ENCODE data around the gene DBNDD2. TPM values are rescaled to one million over a fixed set of nuclear protein-coding genes. Genes with fewer than 3 reads are reported as not detected.
A peak's percentile ranks its signal among the peaks of the same experiment; 100 is the strongest.

The DBNDD2 gene
- total RNA-seq: 100 to 1,000 TPM; 139 to 159 TPM

GRCh38 chr20:45407783-45408645, at the start of gene DBNDD2:
DBNDD2 (plus strand) TSS chr20:45408289; CDS start chr20:45408468, 179 bp downstream.
- H3K4me3 ChIP-seq: peak within 1 kb of the TSS; percentile 76 to 77
- H3K36me3 ChIP-seq: peaks cover 44% of the 10 kb centered on the region
- peak within 1 kb of the TSS; percentile 97 to 99 for H3K27ac ChIP-seq
- H3K9me3 ChIP-seq: no peaks in the 10 kb centered on the region
- H3K27me3 ChIP-seq: no peaks in the 10 kb centered on the region
- TF ChIP-seq CTCF (IDR thresholded peaks at IDR 0.05): no peak
- no peak for DNase-seq (ENCODE audit: low spot score)
- peaks cover 0 to 49% of the 10 kb centered on the region in 2 donors for H3K4me1 ChIP-seq

- H3K27me3 ChIP-seq: no peaks in the 10 kb centered on the region
- peaks cover 0 to 56% of the 10 kb centered on the region in 2 donors for H3K4me1 ChIP-seq
- no peaks in the 10 kb centered on the region for H3K9me3 ChIP-seq
- DNase-seq (ENCODE audit: low spot score): peak; percentile 85
- TF ChIP-seq CTCF (IDR thresholded peaks at IDR 0.05): no peak
- H3K36me3 ChIP-seq: no peaks in the 10 kb centered on the region
- H3K4me3 ChIP-seq: no peak overlapping the region
- H3K27ac ChIP-seq: peak overlapping the region; percentile 94
These were observed 49.1 kb upstream of the DBNDD2 start for GRCh38 chr20:45359069-45359405.

- H3K4me1 ChIP-seq: peaks cover 0 to 53% of the 10 kb centered on the region in 2 donors
- no peaks in the 10 kb centered on the region for H3K36me3 ChIP-seq
These were observed 48.5 kb upstream of the DBNDD2 start for GRCh38 chr20:45359406-45360148.

GRCh38 chr20:45361793-45362192, 46.3 kb upstream of the DBNDD2 start:
- H3K4me3 ChIP-seq: no peak overlapping the region
- peak overlapping the region; percentile 94 for H3K27ac ChIP-seq
- peaks cover 0 to 56% of the 10 kb centered on the region in 2 donors for H3K4me1 ChIP-seq
- no peaks in the 10 kb centered on the region for H3K9me3 ChIP-seq
- H3K27me3 ChIP-seq: no peaks in the 10 kb centered on the region
- peaks cover 14% of the 10 kb centered on the region for H3K36me3 ChIP-seq
- no peak for DNase-seq (ENCODE audit: low spot score)
- no peak for TF ChIP-seq CTCF (IDR thresholded peaks at IDR 0.05)

More at GRCh38 chr20:45359406-45360148, 48.5 kb upstream of the DBNDD2 start:
- Histone ChIP-seq H3K9me3 (no peaks in the 10 kb centered on the region), H3K4me3 (no peak overlapping the region), H3K27me3 (no peaks in the 10 kb centered on the region), H3K27ac (peak overlapping the region; percentile 94)
- DNase-seq (ENCODE audit: low spot score): no peak
- TF ChIP-seq CTCF (IDR thresholded peaks at IDR 0.05): no peak

GRCh38 chr20:45362804-45363610, 45.1 kb upstream of the DBNDD2 start, which contains the start of gene SYS1:
SYS1 (plus strand) TSS chr20:45363156; CDS start chr20:45363532, 376 bp downstream.
- DNase-seq (ENCODE audit: low spot score): peak; percentile 97
- Histone ChIP-seq H3K27ac (peak within 1 kb of the TSS; percentile 94), H3K27me3 (no peaks in the 10 kb centered on the region), H3K4me3 (peak within 1 kb of the TSS; percentile 67), H3K36me3 (peaks cover 25% of the 10 kb centered on the region), H3K4me1 (peaks cover 0 to 46% of the 10 kb centered on the region in 2 donors), H3K9me3 (no peaks in the 10 kb centered on the region)
- peak; percentile 88 to 95 for TF ChIP-seq CTCF (IDR thresholded peaks at IDR 0.05)

Data from right atrium auricular region (tissue), 2 donors.